Epithelial cell of esophagus (primary cell): ENCODE results near the gene HSPA1B.
"Not testable (repeated sequence)": the region's sequence is repeated elsewhere in the genome, so short reads cannot be mapped to it uniquely, and the experiment has no call there.

ENCODE experiments used
- DNase-seq: peaks from one replicate; pipeline ENCODE4 v3.0.0; 2010; ENCODE audit warnings: low read depth
- H3K4me3 ChIP-seq: 2 replicates; pipeline ENCODE4 v1.5.1; 2011; ENCODE audit warnings: mild to moderate bottlenecking, low read length, control low read depth
- CTCF ChIP-seq: IDR thresholded peaks from 2 replicates; pipeline ENCODE4 v1.5.1; 2011; ENCODE audit warnings: low read depth, mild to moderate bottlenecking, low read length, control low read depth, inconsistent platforms; ENCODE audit not compliant: insufficient read depth; ENCODE audit errors: missing control alignments

HSPA1B gene

GRCh38 chr6:31819871-31820299 is 7.7 kb upstream of the HSPA1B start:
- no peak for TF ChIP-seq CTCF
- no peak overlapping the region for H3K4me3 ChIP-seq
- DNase-seq: no peak

GRCh38 chr6:31820399-31820798 is 7.1 kb upstream of the HSPA1B start:
- H3K4me3 ChIP-seq, DNase-seq: not testable (repeated sequence)

- peak overlapping the region; percentile 56 for H3K4me3 ChIP-seq
- peak; percentile 49 for DNase-seq
- no peak for TF ChIP-seq CTCF
Observed at GRCh38 chr6:31821301-31822035, 6.1 kb upstream of the HSPA1B start.

- TF ChIP-seq CTCF: no peak
- peak overlapping the region; percentile 56 for H3K4me3 ChIP-seq
- peak; percentile 80 for DNase-seq
Observed at GRCh38 chr6:31822036-31822821, 5.3 kb upstream of the HSPA1B start.

GRCh38 chr6:31823592-31824196 is 3.8 kb upstream of the HSPA1B start:
- H3K4me3 ChIP-seq, DNase-seq: not testable (repeated sequence)

- H3K4me3 ChIP-seq: peak overlapping the region; percentile 24
- no peak for TF ChIP-seq CTCF
- DNase-seq: no peak
Observed at GRCh38 chr6:31825553-31825952, 2.0 kb upstream of the HSPA1B start.

GRCh38 chr6:31826793-31827285 is 699 bp upstream of the HSPA1B start:
- H3K4me3 ChIP-seq: peak overlapping the region; percentile 50
- no peak for TF ChIP-seq CTCF
- peak; percentile 83 for DNase-seq
